ENCODE measurements around the gene KCNIP4. TPM values are rescaled to one million over a fixed set of nuclear protein-coding genes. Genes with fewer than 3 reads are reported as not detected.

The KCNIP4 gene
- total RNA-seq, 1 experiment from 2014 or later, result 0.91 TPM

DNA sequence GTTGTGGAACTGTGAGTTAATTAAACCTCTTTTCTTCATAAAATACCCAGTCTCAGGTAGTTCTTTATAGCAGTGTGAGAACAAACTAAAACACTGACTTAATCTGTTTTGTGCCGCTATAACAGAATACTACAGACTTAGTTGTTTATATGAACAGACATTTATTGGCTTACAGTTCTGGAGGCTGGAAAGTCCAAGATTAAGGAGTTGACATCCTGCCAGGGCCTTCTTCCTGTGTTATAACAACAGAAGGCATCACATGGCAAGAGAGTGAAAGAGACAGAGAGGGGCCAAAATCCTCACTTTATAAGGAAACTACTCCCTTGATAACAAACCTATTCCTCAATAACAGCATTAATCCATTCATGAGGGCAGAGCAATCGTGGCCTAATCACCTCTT, 42.5 kb upstream of the KCNIP4 start:
- no peak overlapping the region for H3K27ac Mint-ChIP-seq (ENCODE audit: low read depth, unreplicated experiment)
- no TSS peak for BruUV-seq (replicated peaks)
- no peaks in the 10 kb centered on the region for H3K36me3 Mint-ChIP-seq (ENCODE audit: insufficient read depth, unreplicated experiment)
- TF ChIP-seq, protein P1, sequence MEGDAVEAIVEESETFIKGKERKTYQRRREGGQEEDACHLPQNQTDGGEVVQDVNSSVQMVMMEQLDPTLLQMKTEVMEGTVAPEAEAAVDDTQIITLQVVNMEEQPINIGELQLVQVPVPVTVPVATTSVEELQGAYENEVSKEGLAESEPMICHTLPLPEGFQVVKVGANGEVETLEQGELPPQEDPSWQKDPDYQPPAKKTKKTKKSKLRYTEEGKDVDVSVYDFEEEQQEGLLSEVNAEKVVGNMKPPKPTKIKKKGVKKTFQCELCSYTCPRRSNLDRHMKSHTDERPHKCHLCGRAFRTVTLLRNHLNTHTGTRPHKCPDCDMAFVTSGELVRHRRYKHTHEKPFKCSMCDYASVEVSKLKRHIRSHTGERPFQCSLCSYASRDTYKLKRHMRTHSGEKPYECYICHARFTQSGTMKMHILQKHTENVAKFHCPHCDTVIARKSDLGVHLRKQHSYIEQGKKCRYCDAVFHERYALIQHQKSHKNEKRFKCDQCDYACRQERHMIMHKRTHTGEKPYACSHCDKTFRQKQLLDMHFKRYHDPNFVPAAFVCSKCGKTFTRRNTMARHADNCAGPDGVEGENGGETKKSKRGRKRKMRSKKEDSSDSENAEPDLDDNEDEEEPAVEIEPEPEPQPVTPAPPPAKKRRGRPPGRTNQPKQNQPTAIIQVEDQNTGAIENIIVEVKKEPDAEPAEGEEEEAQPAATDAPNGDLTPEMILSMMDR (IDR thresholded peaks at IDR 0.05; ENCODE audit: unreplicated experiment), result no peak
- no peak overlapping the region for H3K4me3 Mint-ChIP-seq (ENCODE audit: unreplicated experiment)
- intact Hi-C loops (cut with micrococcal nuclease), result no loop called here
- no peaks in the 10 kb centered on the region for H3K9me3 Mint-ChIP-seq (ENCODE audit: unreplicated experiment)
- ChIA-PET POLR2A (no interaction called here), CTCF (no interaction called here)
- peak; percentile 9 for DNase-seq (ENCODE audit: unreplicated experiment)
- no peaks in the 10 kb centered on the region for H3K27me3 Mint-ChIP-seq (ENCODE audit: insufficient read depth, unreplicated experiment)
- H3K4me1 Mint-ChIP-seq (ENCODE audit: insufficient read depth, unreplicated experiment), result no peaks in the 10 kb centered on the region

DNA sequence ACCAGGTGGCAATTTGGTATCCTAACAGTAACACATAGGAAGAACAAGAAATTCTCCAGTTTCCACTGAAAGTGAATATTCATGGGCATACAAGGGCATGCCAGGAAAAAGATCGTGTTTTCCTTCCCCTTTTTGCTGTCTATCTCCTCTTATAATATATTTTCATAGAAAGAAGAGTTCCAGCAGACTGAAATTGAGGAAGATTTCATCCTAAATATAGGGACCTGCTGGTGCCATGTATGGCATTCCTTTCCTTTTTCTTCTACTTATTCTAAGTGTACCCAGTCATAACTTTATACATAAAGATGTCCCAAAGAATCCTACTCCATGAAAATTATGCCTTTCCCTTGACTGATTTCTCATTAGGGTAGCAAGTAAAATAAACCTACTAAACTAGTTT, 40.8 kb upstream of the KCNIP4 start:
- TF ChIP-seq, protein P1 (IDR thresholded peaks at IDR 0.05; ENCODE audit: unreplicated experiment), result no peak
- Mint-ChIP-seq H3K27me3 (ENCODE audit: insufficient read depth, unreplicated experiment) (no peaks in the 10 kb centered on the region), H3K4me3 (ENCODE audit: unreplicated experiment) (no peak overlapping the region), H3K9me3 (ENCODE audit: unreplicated experiment) (no peaks in the 10 kb centered on the region), H3K27ac (ENCODE audit: low read depth, unreplicated experiment) (no peak overlapping the region), H3K4me1 (ENCODE audit: insufficient read depth, unreplicated experiment) (no peaks in the 10 kb centered on the region), H3K36me3 (ENCODE audit: insufficient read depth, unreplicated experiment) (no peaks in the 10 kb centered on the region)
- ChIA-PET CTCF (no interaction called here), POLR2A (no interaction called here)
- intact Hi-C loops (cut with micrococcal nuclease), result no loop called here
- DNase-seq (ENCODE audit: unreplicated experiment), result no peak
- no TSS peak for BruUV-seq (replicated peaks)

DNA sequence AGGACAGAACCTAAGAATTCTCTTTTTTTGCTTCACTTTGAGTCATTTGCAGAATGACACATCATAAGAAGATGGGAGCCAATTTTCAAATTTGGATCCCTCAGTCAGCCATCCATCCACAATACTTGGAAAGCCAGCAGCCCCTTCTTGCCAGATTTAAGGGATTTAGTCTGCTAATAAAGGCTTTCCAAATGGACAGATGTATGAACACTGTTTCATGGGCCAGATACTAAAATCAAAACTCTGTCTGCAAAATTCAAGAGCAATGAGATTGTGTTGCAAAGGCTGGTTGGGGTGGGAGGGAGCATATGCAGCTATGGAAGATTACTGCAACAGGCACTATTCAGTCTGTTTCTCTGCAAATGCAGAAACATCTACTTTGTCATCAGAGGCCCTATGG, 37.7 kb upstream of the KCNIP4 start:
- CTCF ChIA-PET, result no interaction called here
- H3K4me1 Mint-ChIP-seq (ENCODE audit: insufficient read depth, unreplicated experiment), result no peaks in the 10 kb centered on the region
- no peaks in the 10 kb centered on the region for H3K36me3 Mint-ChIP-seq (ENCODE audit: insufficient read depth, unreplicated experiment)
- TF ChIP-seq, protein P1 (IDR thresholded peaks at IDR 0.05; ENCODE audit: unreplicated experiment), result no peak
- H3K4me3 Mint-ChIP-seq (ENCODE audit: unreplicated experiment), result no peak overlapping the region
- intact Hi-C loops (cut with micrococcal nuclease), result no loop called here
- no peak for DNase-seq (ENCODE audit: unreplicated experiment)
- POLR2A ChIA-PET, result no interaction called here
- H3K9me3 Mint-ChIP-seq (ENCODE audit: unreplicated experiment), result peaks cover 4% of the 10 kb centered on the region
- no peaks in the 10 kb centered on the region for H3K27me3 Mint-ChIP-seq (ENCODE audit: insufficient read depth, unreplicated experiment)
- H3K27ac Mint-ChIP-seq (ENCODE audit: low read depth, unreplicated experiment), result no peak overlapping the region
- no TSS peak for BruUV-seq (replicated peaks)

DNA sequence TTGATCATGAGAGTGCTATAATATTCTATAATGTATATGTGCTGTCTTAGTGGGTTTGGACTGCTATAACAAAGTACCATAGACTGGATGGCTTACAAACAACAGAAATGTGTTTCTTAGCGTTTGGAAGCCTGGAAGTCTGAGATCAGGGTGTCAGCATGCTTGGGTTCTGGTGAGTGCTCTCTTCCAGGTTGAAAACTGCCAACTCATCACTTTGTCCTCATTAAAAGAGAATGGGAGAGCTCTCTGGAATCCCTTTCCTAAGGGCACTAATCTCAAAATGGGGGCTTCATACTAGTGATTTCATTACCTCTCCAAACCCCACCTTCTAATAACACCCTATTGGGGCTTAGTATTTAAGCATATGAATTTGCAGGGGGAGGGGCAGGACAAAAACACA, 33.5 kb upstream of the KCNIP4 start:
- no peak overlapping the region for H3K4me3 Mint-ChIP-seq (ENCODE audit: unreplicated experiment)
- no peaks in the 10 kb centered on the region for H3K27me3 Mint-ChIP-seq (ENCODE audit: insufficient read depth, unreplicated experiment)
- no peaks in the 10 kb centered on the region for H3K4me1 Mint-ChIP-seq (ENCODE audit: insufficient read depth, unreplicated experiment)
- intact Hi-C loops (cut with micrococcal nuclease), result no loop called here
- H3K36me3 Mint-ChIP-seq (ENCODE audit: insufficient read depth, unreplicated experiment), result no peaks in the 10 kb centered on the region
- BruUV-seq (replicated peaks), result no TSS peak
- no peak for DNase-seq (ENCODE audit: unreplicated experiment)
- peaks cover 7% of the 10 kb centered on the region for H3K9me3 Mint-ChIP-seq (ENCODE audit: unreplicated experiment)
- POLR2A ChIA-PET, result no interaction called here
- TF ChIP-seq, protein P1 (IDR thresholded peaks at IDR 0.05; ENCODE audit: unreplicated experiment), result no peak
- CTCF ChIA-PET, result interaction anchor here (0.7 kb wide), 1 partner anchor 374 kb away, joined by 3 read pairs; no protein-coding TSS in a partner anchor
- no peak overlapping the region for H3K27ac Mint-ChIP-seq (ENCODE audit: low read depth, unreplicated experiment)
